IPS-NIHi7 (cell line): ENCODE data around the gene ZNF234.
"Not testable (repeated sequence)": the region's sequence is repeated elsewhere in the genome, so short reads cannot be mapped to it uniquely, and the experiment has no call there.

Experiments
- DNase-seq: peaks from one replicate; pipeline ENCODE4 v3.0.0; 2012; ENCODE audit warnings: mixed read lengths; ENCODE audit errors: extremely low spot score

Gene ZNF234

GRCh38 chr19:44180968-44181367, 39.6 kb downstream of the ZNF234 start:
- DNase-seq: no peak

- no peak for DNase-seq
Measured at GRCh38 chr19:44182145-44182544, 40.8 kb downstream of the ZNF234 start.

GRCh38 chr19:44190020-44190419, 48.7 kb downstream of the ZNF234 start:
- DNase-seq: no peak

- no peak for DNase-seq
Measured at GRCh38 chr19:44192127-44192526, 50.8 kb downstream of the ZNF234 start.

GRCh38 chr19:44196772-44197171, 55.4 kb downstream of the ZNF234 start:
- no peak for DNase-seq

GRCh38 chr19:44202470-44202869, 61.1 kb downstream of the ZNF234 start:
- DNase-seq: no peak

GRCh38 chr19:44202974-44203373, 61.6 kb downstream of the ZNF234 start:
- DNase-seq: no peak

- not testable (repeated sequence) for DNase-seq
Measured at GRCh38 chr19:44203877-44204276, 62.5 kb downstream of the ZNF234 start.

GRCh38 chr19:44204772-44205171, 63.4 kb downstream of the ZNF234 start:
- no peak for DNase-seq

- DNase-seq: peak; percentile 86
Measured at GRCh38 chr19:44207126-44207803, 65.9 kb downstream of the ZNF234 start.
